NCI-H524 treated with DMSO at 0.1 percent for 48 hours (cell line): ENCODE measurements around the gene CLIC3.
"Not testable (repeated sequence)": the region's sequence is repeated elsewhere in the genome, so short reads cannot be mapped to it uniquely, and the experiment has no call there.

Experiments used
- DNase-seq: peaks from one replicate; lab custom pipeline; 2025; lab: John Stamatoyannopoulos, UW

The CLIC3 gene

GRCh38 chr9:136996361-136997292 lies at the start of gene CLIC3:
Gene CLIC3 (minus strand): TSS chr9:136996568. CDS start chr9:136996543, 25 bp downstream.
- no peak for DNase-seq

GRCh38 chr9:137045294-137046087 lies 49.1 kb upstream of the CLIC3 start:
- DNase-seq = no peak

GRCh38 chr9:137044502-137045177 lies 48.3 kb upstream of the CLIC3 start:
- DNase-seq = no peak

- DNase-seq = no peak
These were observed 47.7 kb upstream of the CLIC3 start for GRCh38 chr9:137044037-137044436.

- DNase-seq = no peak
These were observed 46.7 kb upstream of the CLIC3 start for GRCh38 chr9:137042751-137043727.

GRCh38 chr9:137041124-137041523 lies 44.8 kb upstream of the CLIC3 start:
- DNase-seq = no peak

GRCh38 chr9:137040568-137040967 lies 44.2 kb upstream of the CLIC3 start:
- DNase-seq = no peak

GRCh38 chr9:137039611-137040366 lies 43.4 kb upstream of the CLIC3 start:
- no peak for DNase-seq

GRCh38 chr9:137038916-137039315 lies 42.5 kb upstream of the CLIC3 start:
- DNase-seq = no peak

- DNase-seq = no peak
These were observed 41.1 kb upstream of the CLIC3 start for GRCh38 chr9:137037483-137037882.

- DNase-seq = no peak
These were observed 40.7 kb upstream of the CLIC3 start for GRCh38 chr9:137037035-137037434.

GRCh38 chr9:137035937-137036336 lies 39.6 kb upstream of the CLIC3 start:
- no peak for DNase-seq

GRCh38 chr9:137035507-137035834 lies 39.1 kb upstream of the CLIC3 start:
- no peak for DNase-seq

GRCh38 chr9:137034709-137035506 lies 38.5 kb upstream of the CLIC3 start:
- DNase-seq = peak; percentile 46

- DNase-seq = no peak
These were observed 37.8 kb upstream of the CLIC3 start for GRCh38 chr9:137034039-137034708.

- DNase-seq = not testable (repeated sequence)
These were observed 37.1 kb upstream of the CLIC3 start for GRCh38 chr9:137033481-137033880.

- no peak for DNase-seq
These were observed 36.5 kb upstream of the CLIC3 start for GRCh38 chr9:137032858-137033257.

- DNase-seq = peak; percentile 39
These were observed 35.7 kb upstream of the CLIC3 start, which contains the start of gene FUT7 for GRCh38 chr9:137031904-137032640. Gene FUT7 (minus strand): TSS chr9:137032088. CDS start chr9:137031991, 97 bp downstream.
